Measurements from ENCODE around the gene TTC39C.

GRCh38 chr18:24161304-24161703, 146.8 kb downstream of the TTC39C start:
- TF ChIP-seq CTCF (IDR thresholded peaks at IDR 0.05; ENCODE audit: borderline replicate concordance, extremely low read depth, low read length, poor library complexity, severe bottlenecking) (no peak), EZH2 (IDR thresholded peaks at IDR 0.05; ENCODE audit: borderline replicate concordance, low read depth, low read length, severe bottlenecking) (no peak)

Measured in DND-41 (cell line).